Uterus (tissue), 4 donors: Measurements from ENCODE around the gene MAGI2. TPM values are rescaled to one million over a fixed set of nuclear protein-coding genes. Genes with fewer than 3 reads are reported as not detected.

Experiments used
- DNase-seq, 2 donors: peaks; one replicate each; pipeline ENCODE4 v3.0.0-alpha.2; 2019 to 2020
- H3K27ac ChIP-seq, 2 donors: fragments of 200-600 bp; sonication (generic); 1 replicate in 1 of 2; 2 replicates in 1 of 2; pipeline ENCODE4 v1.5.1; 2016 to 2018
- H3K27me3 ChIP-seq, 2 donors: fragments of 200-600 bp; sonication (generic); one replicate each; pipeline ENCODE4 v1.5.1; 2018 to 2019; ENCODE audit warnings: control low read depth in 1 of 2
- H3K36me3 ChIP-seq, 2 donors: fragments of 200-600 bp; sonication (generic); one replicate each; pipeline ENCODE4 v1.5.1; 2019; ENCODE audit warnings: control low read depth in 1 of 2
- H3K4me1 ChIP-seq, 2 donors: fragments of 200-600 bp; sonication (generic); one replicate each; pipeline ENCODE4 v1.5.1; 2018 to 2019; ENCODE audit warnings: control low read depth in 1 of 2
- H3K4me3 ChIP-seq, 2 donors: fragments of 200-600 bp; sonication (generic); 1 replicate in 1 of 2; 2 replicates in 1 of 2; pipeline ENCODE4 v1.5.1; 2018 to 2019; ENCODE audit warnings: mild to moderate bottlenecking in 1 of 2
- H3K9me3 ChIP-seq, 2 donors: fragments of 200-600 bp; sonication (generic); one replicate each; pipeline ENCODE4 v1.5.1; 2019; ENCODE audit warnings: control low read depth in 1 of 2
- CTCF ChIP-seq, 4 experiments: fragments of 200-600 bp in 2 of 4; fragments of 450-650 bp in 2 of 4; sonication (generic) in 2 of 4; IDR thresholded peaks; one replicate each; pipeline ENCODE4 v1.5.1; 2016 to 2019; ENCODE audit warnings: antibody characterized with exemption in 4 of 4, mild to moderate bottlenecking in 2 of 4, moderate library complexity in 1 of 4
- POLR2A ChIP-seq, 2 donors: fragments of 450-650 bp; IDR thresholded peaks; one replicate each; pipeline ENCODE4 v1.6.1; 2016; ENCODE audit warnings: antibody characterized with exemption in 2 of 2, mild to moderate bottlenecking in 1 of 2, moderate library complexity in 1 of 2
- intact Hi-C: fragments of 100-400 bp; cut with DNase I; formaldehyde crosslinking; loops from one replicate; pipeline ENCODE4 v1.15.1; 2023; ENCODE audit warnings: low total_unique reads
- total RNA-seq, 4 donors: library from RNA; depleted of rRNA in 3 of 4; stranded (reverse); fragments of >200 nt in 3 of 4; gene quantifications; one replicate each; pipeline versions ENCODE4 v1.1.0 to v1.2.4, GENCODE V29; 2014 to 2023
- donor health status: DM: yes; HTN: yes; CAD: no.

Gene MAGI2
- total RNA-seq, 4 donors from 2014 or later = 5.3 to 23.2 (median 13.8) TPM

- Histone ChIP-seq H3K4me3 (no peak overlapping the region), H3K27ac (no peak overlapping the region), H3K4me1 (no peaks in the 10 kb centered on the region), H3K27me3 (no peaks in the 10 kb centered on the region), H3K36me3 (no peaks in the 10 kb centered on the region), H3K9me3 (no peaks in the 10 kb centered on the region)
- no peak for DNase-seq
- intact Hi-C loops = no loop called here
- TF ChIP-seq CTCF (IDR thresholded peaks at IDR 0.05) = no peak
- TF ChIP-seq POLR2A (IDR thresholded peaks at IDR 0.05) = no peak
Measured at GRCh38 chr7:78191475-78192079, 1261.9 kb downstream of the MAGI2 start.

GRCh38 chr7:78189762-78190161, 1263.7 kb downstream of the MAGI2 start:
- intact Hi-C loops = no loop called here
- TF ChIP-seq POLR2A (IDR thresholded peaks at IDR 0.05) (no peak), CTCF (IDR thresholded peaks at IDR 0.05) (no peak)
- H3K27me3 ChIP-seq = no peaks in the 10 kb centered on the region
- no peaks in the 10 kb centered on the region for H3K4me1 ChIP-seq
- no peaks in the 10 kb centered on the region for H3K9me3 ChIP-seq
- no peak overlapping the region for H3K27ac ChIP-seq
- DNase-seq = no peak
- H3K4me3 ChIP-seq = no peak overlapping the region
- H3K36me3 ChIP-seq = no peaks in the 10 kb centered on the region

- no peak for DNase-seq
- Histone ChIP-seq H3K27me3 (no peaks in the 10 kb centered on the region), H3K9me3 (no peaks in the 10 kb centered on the region), H3K36me3 (no peaks in the 10 kb centered on the region), H3K27ac (no peak overlapping the region), H3K4me3 (no peak overlapping the region), H3K4me1 (no peaks in the 10 kb centered on the region)
- TF ChIP-seq POLR2A (IDR thresholded peaks at IDR 0.05) (no peak), CTCF (IDR thresholded peaks at IDR 0.05) (no peak)
- intact Hi-C loops = no loop called here
Measured at GRCh38 chr7:78185149-78185745, 1268.2 kb downstream of the MAGI2 start.

GRCh38 chr7:78184299-78184698, 1269.2 kb downstream of the MAGI2 start:
- Histone ChIP-seq H3K27ac (no peak overlapping the region), H3K4me1 (no peaks in the 10 kb centered on the region), H3K36me3 (no peaks in the 10 kb centered on the region), H3K27me3 (no peaks in the 10 kb centered on the region), H3K4me3 (no peak overlapping the region), H3K9me3 (no peaks in the 10 kb centered on the region)
- intact Hi-C loops = no loop called here
- no peak for DNase-seq
- no peak for TF ChIP-seq CTCF (IDR thresholded peaks at IDR 0.05)
- TF ChIP-seq POLR2A (IDR thresholded peaks at IDR 0.05) = no peak

GRCh38 chr7:78179827-78180477, 1273.5 kb downstream of the MAGI2 start:
- Histone ChIP-seq H3K4me1 (peaks cover 0 to 4% of the 10 kb centered on the region in 2 donors), H3K36me3 (no peaks in the 10 kb centered on the region), H3K27ac (no peak overlapping the region), H3K27me3 (no peaks in the 10 kb centered on the region), H3K9me3 (no peaks in the 10 kb centered on the region), H3K4me3 (no peak overlapping the region)
- intact Hi-C loops = no loop called here
- no peak for DNase-seq
- TF ChIP-seq POLR2A (IDR thresholded peaks at IDR 0.05) = no peak
- TF ChIP-seq CTCF (IDR thresholded peaks at IDR 0.05) = no peak
